ENCODE results near the gene ZC3H13.

GRCh38 chr13:45931211-45931610 is 121.3 kb downstream of the ZC3H13 start:
- TF ChIP-seq, protein P1, sequence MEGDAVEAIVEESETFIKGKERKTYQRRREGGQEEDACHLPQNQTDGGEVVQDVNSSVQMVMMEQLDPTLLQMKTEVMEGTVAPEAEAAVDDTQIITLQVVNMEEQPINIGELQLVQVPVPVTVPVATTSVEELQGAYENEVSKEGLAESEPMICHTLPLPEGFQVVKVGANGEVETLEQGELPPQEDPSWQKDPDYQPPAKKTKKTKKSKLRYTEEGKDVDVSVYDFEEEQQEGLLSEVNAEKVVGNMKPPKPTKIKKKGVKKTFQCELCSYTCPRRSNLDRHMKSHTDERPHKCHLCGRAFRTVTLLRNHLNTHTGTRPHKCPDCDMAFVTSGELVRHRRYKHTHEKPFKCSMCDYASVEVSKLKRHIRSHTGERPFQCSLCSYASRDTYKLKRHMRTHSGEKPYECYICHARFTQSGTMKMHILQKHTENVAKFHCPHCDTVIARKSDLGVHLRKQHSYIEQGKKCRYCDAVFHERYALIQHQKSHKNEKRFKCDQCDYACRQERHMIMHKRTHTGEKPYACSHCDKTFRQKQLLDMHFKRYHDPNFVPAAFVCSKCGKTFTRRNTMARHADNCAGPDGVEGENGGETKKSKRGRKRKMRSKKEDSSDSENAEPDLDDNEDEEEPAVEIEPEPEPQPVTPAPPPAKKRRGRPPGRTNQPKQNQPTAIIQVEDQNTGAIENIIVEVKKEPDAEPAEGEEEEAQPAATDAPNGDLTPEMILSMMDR (IDR thresholded peaks at IDR 0.05; ENCODE audit: low read length), result no peak
- TF ChIP-seq EZH2 (optimal IDR thresholded peaks at IDR 0.05; ENCODE audit: low read depth, low read length) (no peak), EZH2phosphoT487 (IDR thresholded peaks at IDR 0.05; ENCODE audit: low read length) (no peak)
